Right lobe of liver (tissue), 4 donors: Measurements from ENCODE around the gene OTUD7B.

ENCODE experiments used
- POLR2A ChIP-seq: fragments of 450-650 bp; IDR thresholded peaks from one replicate; pipeline ENCODE4 v1.6.1; 2017; ENCODE audit warnings: antibody characterized with exemption, mild to moderate bottlenecking
- TF ChIP-seq, protein P1 (sequence below), 4 donors: fragments of 200-600 bp in 3 of 4; fragments of 450-650 bp in 1 of 4; IDR thresholded peaks; one replicate each; pipeline versions ENCODE4 v1.5.1 to v1.8.0; 2016 to 2022; ENCODE audit warnings: antibody characterized with exemption in 4 of 4, mild to moderate bottlenecking in 2 of 4
- donor health status: DM: no; HTN: no; CAD: no.
- donor health status: DM: no; HTN: no; CAD: no.
- donor health status: DM: no; HTN: yes; CAD: no.

DNA sequence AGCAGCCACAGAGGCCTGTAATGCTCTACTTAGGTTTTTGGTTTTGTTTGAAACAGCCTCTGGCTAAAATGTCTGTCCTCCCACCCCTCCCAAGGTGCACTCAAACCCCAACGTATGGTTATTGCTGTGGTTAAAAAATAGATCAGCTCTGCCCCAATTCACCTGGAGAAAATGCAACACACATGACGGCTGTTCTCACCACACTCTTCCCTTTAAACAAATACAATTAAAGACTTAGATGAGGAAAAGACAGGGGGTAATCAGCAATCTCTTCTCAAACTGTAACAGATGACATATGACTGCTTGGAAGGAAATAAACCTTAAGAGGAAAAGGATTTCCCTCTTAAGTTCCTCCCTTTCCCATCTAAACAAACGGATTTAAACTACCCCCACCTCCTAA is 67.6 kb downstream of the OTUD7B start:
- no peak for TF ChIP-seq POLR2A
- TF ChIP-seq, protein P1, sequence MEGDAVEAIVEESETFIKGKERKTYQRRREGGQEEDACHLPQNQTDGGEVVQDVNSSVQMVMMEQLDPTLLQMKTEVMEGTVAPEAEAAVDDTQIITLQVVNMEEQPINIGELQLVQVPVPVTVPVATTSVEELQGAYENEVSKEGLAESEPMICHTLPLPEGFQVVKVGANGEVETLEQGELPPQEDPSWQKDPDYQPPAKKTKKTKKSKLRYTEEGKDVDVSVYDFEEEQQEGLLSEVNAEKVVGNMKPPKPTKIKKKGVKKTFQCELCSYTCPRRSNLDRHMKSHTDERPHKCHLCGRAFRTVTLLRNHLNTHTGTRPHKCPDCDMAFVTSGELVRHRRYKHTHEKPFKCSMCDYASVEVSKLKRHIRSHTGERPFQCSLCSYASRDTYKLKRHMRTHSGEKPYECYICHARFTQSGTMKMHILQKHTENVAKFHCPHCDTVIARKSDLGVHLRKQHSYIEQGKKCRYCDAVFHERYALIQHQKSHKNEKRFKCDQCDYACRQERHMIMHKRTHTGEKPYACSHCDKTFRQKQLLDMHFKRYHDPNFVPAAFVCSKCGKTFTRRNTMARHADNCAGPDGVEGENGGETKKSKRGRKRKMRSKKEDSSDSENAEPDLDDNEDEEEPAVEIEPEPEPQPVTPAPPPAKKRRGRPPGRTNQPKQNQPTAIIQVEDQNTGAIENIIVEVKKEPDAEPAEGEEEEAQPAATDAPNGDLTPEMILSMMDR (IDR thresholded peaks at IDR 0.05) = no peak
